Activated naive CD4-positive, alpha-beta T cell treated with anti-CD3 and anti-CD28 coated beads, Interleukin-2, amount 50 U/mL, for 24 hours (primary cell): ENCODE results near the gene SDC1.

Experiments
- H3K27ac Mint-ChIP-seq: one replicate; pipeline ENCODE4 v1.8.0; 2021; ENCODE audit warnings: mild to moderate bottlenecking, mixed read lengths
- H3K27me3 Mint-ChIP-seq: one replicate; pipeline ENCODE4 v1.8.0; 2021; ENCODE audit warnings: mixed read lengths
- H3K36me3 Mint-ChIP-seq: one replicate; pipeline ENCODE4 v1.8.0; 2021; ENCODE audit warnings: mixed read lengths
- H3K4me1 Mint-ChIP-seq: one replicate; pipeline ENCODE4 v1.8.0; 2021; ENCODE audit warnings: mixed read lengths
- H3K4me3 Mint-ChIP-seq: one replicate; pipeline ENCODE4 v1.8.0; 2021; ENCODE audit warnings: mild to moderate bottlenecking, mixed read lengths
- H3K9me3 Mint-ChIP-seq: one replicate; pipeline ENCODE4 v1.8.0; 2021; ENCODE audit warnings: mixed read lengths

The SDC1 gene

DNA sequence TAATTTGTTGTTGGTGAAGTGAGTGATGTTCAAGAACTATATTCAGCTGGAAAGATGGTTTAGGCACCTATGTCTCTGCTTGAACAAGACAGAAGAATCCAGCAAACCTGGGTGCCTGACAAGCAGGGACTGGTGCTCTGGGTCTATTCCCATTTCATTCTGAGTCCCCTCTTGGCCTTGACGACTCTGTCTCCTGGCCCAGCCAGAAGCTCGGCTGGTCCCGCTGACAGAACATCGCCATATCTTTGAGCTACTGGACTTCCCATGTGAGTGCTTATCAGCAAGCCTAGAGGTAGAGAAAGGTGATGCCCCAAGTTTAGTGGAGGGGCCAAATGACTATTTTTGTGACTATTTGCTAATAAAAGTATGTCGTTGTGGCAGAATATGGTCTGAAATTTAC is 48.2 kb downstream of the SDC1 start:
- Mint-ChIP-seq H3K27me3 (no peaks in the 10 kb centered on the region), H3K4me3 (no peak overlapping the region), H3K36me3 (no peaks in the 10 kb centered on the region), H3K9me3 (no peaks in the 10 kb centered on the region), H3K27ac (no peak overlapping the region), H3K4me1 (no peaks in the 10 kb centered on the region)

DNA sequence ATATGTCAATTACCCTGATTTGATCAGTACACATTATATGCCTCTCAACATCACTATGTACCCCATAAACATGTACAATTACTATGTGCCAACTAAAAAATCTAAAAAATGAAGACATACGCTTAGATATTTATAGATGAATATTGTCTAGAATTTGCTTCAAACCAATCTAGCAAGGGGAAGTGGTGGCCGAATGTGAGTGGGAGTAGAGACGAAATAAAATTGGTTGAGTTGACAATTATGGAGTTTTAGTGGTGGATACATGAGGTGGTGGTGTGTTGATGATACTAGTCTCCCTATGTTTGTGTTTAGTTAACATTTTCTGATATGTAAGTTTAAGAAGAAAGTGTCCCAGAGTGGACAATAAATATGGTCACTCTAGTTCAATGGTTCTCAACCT is 49.0 kb downstream of the SDC1 start:
- Mint-ChIP-seq H3K4me1 (no peaks in the 10 kb centered on the region), H3K36me3 (no peaks in the 10 kb centered on the region), H3K27me3 (no peaks in the 10 kb centered on the region), H3K4me3 (no peak overlapping the region), H3K27ac (no peak overlapping the region), H3K9me3 (no peaks in the 10 kb centered on the region)

DNA sequence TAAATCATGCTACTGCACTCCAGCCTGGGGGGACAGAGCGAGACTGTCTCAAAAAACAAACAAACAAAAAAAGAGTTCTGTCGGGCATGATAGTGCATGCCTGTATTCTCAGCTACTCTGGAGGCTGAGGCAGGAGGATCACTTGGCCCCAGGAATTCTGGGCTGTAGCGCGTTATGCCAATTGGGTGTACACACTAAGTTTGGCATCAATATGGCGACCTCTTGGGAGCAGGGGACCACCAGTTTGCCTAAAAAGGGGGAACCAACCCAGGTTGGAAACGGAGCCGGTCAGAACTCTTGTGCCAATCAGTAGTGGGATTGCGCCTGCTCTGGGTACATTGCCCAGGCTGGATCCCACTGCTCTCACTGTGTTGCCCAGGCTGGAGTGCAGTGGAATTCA is 49.7 kb downstream of the SDC1 start:
- no peaks in the 10 kb centered on the region for H3K9me3 Mint-ChIP-seq
- H3K27me3 Mint-ChIP-seq, result no peaks in the 10 kb centered on the region
- H3K27ac Mint-ChIP-seq, result no peak overlapping the region
- no peak overlapping the region for H3K4me3 Mint-ChIP-seq
- no peaks in the 10 kb centered on the region for H3K36me3 Mint-ChIP-seq
- H3K4me1 Mint-ChIP-seq, result no peaks in the 10 kb centered on the region

DNA sequence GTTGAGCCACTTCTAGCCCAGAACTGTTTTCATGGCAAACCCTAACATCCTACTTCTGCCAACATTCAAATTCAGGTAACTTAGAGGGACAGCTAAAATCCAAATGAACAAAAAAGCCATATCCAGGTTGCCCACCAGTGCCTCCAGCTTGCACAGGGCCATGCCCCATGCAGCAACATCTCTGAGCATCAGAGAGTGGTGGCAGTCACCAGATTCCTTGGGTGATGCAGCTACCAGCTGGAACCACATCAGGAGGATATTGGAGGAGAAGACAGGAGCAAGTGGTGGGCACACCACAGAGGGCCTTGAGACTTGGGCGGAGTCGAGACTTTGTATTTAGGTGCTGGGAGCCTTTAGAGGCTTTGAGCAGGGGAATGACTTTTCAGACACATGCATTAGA is 50.5 kb downstream of the SDC1 start:
- Mint-ChIP-seq H3K27ac (no peak overlapping the region), H3K4me3 (no peak overlapping the region), H3K36me3 (no peaks in the 10 kb centered on the region), H3K27me3 (no peaks in the 10 kb centered on the region), H3K4me1 (no peaks in the 10 kb centered on the region), H3K9me3 (no peaks in the 10 kb centered on the region)

DNA sequence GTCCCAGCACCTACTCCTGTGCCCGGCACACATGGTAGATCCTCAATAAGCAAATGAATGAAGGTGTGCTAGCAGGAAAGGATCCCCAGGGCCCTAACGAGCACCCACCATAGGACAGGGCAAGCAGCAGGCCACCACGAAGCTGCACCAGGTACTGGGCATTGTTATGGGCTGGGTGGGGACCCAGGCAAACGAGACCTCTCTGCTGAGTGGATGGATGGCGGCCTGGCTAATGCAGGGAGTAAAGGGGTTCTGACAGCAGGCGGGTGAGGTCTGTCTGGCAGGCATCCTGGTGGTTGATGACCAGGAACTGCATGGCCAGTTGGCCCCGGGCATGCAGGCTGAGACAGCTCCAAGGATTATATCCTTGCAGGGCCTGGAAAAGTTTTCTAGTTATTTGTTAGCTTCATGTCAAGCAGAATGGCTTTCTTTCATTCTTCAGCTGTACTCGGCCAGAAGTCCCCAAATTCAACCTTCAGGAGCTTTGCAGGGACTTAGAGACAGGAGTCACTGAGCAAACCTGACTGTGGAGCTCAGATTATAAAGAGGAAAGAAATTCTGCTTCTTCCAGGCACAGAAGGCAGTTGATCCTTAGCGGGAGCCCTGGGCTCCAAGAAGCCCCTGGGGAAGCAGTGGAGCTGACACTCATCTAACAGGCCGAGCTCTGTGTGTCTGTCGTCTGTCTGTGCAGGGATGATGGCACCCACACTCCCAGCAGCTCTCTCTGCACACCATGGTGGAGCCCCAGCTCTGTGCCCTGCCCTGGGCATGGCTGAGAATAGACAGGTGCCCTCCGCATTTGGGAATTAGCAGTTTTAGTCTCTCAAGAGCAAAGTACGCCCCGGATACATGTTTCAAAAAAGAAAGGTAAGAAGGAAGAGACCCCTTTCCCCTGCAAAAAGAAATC is 51.2 kb downstream of the SDC1 start:
- Mint-ChIP-seq H3K4me1 (no peaks in the 10 kb centered on the region), H3K27ac (no peak overlapping the region), H3K4me3 (no peak overlapping the region), H3K9me3 (no peaks in the 10 kb centered on the region), H3K27me3 (no peaks in the 10 kb centered on the region), H3K36me3 (no peaks in the 10 kb centered on the region)

DNA sequence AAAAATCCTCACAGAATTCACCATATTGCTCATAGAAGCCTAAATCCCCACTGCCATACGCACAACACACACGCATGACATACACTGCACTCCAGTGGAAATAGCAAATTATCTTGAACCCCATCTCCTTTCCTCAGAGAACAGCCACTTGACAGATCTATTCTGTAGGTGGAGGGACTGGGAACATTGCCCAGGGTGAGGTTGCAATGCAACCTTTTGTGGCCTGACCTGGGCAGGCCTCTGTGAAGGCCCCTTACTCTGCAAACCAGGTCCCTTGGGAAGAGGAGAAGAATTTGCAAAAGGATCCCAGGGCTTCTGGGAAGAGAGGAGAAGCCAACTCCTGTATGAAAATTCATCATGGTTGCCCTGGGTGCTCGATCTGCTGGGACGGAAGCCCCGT is 51.9 kb downstream of the SDC1 start:
- no peaks in the 10 kb centered on the region for H3K4me1 Mint-ChIP-seq
- H3K4me3 Mint-ChIP-seq, result no peak overlapping the region
- no peaks in the 10 kb centered on the region for H3K9me3 Mint-ChIP-seq
- H3K27ac Mint-ChIP-seq, result no peak overlapping the region
- no peaks in the 10 kb centered on the region for H3K36me3 Mint-ChIP-seq
- peaks cover 3% of the 10 kb centered on the region for H3K27me3 Mint-ChIP-seq

DNA sequence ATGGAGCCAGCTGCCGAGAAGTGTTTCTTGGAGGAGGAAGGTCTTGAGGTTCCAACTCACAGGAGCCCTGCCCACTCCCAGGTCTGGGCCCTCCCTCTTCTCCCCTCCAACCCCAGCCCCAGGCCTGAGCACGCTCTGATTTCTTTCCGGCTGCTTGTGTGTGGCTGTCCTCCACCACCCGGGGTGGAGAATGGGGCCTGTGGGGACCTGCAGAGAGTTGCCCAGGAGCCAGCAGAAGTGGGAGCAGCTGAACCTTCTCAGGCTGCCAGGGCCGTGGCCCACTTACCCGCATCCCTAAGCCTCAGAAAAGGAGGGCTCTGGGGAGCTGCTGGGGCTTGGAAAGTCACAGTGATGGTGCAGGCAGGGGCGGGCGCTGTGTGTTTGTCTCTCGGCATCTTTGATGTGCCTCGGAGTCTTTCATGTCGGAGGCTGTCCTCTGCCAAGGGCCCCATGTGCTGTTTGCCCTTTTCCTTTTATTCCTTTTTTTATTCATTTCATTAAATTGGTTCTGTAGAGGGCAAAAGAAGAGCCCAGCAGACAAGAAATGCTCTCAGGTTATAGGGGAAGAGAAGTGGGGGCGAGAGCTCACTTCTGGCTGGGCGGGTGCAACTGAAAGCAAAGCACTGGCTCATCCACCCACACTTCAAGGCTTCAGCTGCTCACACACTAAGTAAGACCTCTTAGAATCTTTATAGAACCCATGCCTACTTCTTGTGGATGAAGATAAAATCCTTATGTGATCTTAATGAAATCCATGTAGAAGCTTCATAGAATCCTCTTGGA is 52.5 kb downstream of the SDC1 start:
- no peak overlapping the region for H3K4me3 Mint-ChIP-seq
- no peaks in the 10 kb centered on the region for H3K9me3 Mint-ChIP-seq
- H3K4me1 Mint-ChIP-seq, result no peaks in the 10 kb centered on the region
- no peak overlapping the region for H3K27ac Mint-ChIP-seq
- H3K36me3 Mint-ChIP-seq, result no peaks in the 10 kb centered on the region
- H3K27me3 Mint-ChIP-seq, result peaks cover 3% of the 10 kb centered on the region

DNA sequence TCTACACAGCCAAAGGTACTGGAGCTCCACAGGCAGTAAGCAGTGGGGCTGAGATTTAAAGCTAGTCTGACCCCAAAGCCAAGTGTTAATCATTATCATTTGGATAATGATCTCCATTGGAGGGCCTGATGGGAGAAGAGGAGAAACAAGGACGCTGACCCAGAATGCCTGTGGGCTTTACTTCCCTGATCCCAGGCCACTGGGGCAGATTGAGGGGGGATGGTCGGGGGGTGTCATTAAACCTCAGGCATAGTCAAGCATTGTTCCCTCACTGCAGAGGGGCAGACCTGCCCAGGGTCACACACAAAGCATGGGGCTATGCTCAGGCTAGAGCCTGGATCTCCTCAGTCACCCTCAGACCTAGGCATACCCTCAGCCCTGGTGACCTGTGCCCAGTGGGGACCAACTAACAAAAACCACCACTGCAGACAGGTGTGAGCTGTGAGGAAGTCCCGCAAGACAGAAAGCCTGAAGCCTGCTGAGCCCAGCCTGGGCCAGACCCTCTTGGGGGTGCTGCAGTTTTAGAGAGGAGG is 53.4 kb downstream of the SDC1 start:
- Mint-ChIP-seq H3K4me1 (no peaks in the 10 kb centered on the region), H3K36me3 (no peaks in the 10 kb centered on the region), H3K4me3 (no peak overlapping the region), H3K9me3 (no peaks in the 10 kb centered on the region), H3K27ac (no peak overlapping the region), H3K27me3 (peaks cover 3% of the 10 kb centered on the region)

DNA sequence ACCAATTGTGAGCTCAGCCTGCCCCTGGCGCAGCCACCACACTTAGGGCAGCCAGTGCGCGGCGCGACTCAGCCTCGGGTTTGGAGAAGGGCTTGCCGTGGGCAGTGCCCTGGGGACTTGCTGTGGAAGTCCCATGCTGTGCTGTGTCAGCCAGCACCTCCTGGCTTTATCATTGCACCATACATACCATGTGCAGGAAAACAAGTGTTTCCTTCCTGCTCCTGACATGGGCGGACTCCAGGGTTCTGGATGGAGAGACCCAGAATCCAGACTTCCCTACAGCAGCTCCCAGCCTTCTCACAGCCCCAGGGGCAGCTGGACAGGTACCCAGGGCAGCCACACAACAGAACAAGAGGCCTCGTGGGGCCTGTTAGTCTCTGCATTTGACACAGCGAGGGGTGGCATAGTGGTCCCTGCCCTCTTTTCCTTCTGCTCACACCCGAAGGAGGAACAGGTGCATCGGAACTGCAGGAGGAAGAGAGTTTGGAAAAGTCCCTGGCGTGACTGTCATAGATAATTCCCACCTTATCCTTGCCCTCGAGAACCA is 54.2 kb downstream of the SDC1 start:
- Mint-ChIP-seq H3K27me3 (peaks cover 3% of the 10 kb centered on the region), H3K4me3 (no peak overlapping the region), H3K4me1 (no peaks in the 10 kb centered on the region), H3K9me3 (no peaks in the 10 kb centered on the region), H3K27ac (no peak overlapping the region), H3K36me3 (no peaks in the 10 kb centered on the region)

DNA sequence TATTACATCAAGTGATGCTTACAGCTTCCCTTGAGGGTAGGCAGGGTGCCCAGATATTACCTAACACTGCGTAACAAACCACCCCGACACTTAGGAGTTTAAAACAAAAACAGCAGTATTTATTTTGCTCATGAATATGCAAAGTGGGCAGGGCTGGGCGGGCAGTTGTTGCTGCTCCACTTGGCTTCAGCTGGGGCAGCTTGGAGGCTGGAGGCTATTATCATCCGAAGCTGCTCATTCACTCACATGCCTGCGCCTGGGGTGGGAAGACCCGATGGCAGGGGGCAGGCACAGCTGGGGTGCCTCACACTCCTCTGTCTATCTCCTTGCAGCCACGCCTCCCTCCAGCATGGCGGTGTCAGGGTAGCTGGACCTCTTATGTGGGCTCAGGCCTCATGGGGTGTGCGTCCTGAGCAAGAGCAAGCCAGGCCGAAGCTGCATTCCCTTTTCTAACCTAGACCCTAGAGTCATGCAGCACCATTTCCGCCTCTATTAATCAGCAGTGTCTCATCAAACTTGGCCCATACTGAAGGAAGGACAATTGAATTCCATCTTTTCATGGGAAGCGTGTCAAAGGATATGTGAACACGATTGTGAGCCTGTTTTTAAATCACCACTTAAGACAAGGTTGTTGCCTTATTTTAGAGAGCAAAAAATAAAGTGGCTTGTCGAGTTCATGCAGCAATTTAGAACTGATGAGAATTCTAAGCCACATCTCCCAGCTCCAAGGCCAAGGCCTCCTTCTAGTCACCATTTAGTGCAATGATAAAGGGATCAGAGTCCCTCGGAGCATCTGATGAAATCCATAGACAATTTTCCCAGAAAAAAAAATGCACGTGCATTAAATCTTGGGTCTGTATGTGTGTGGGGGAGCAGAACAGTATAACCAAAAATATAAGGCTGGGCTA is 54.9 kb downstream of the SDC1 start:
- Mint-ChIP-seq H3K9me3 (no peaks in the 10 kb centered on the region), H3K36me3 (no peaks in the 10 kb centered on the region), H3K27me3 (peaks cover 3% of the 10 kb centered on the region), H3K27ac (no peak overlapping the region), H3K4me1 (no peaks in the 10 kb centered on the region), H3K4me3 (no peak overlapping the region)

DNA sequence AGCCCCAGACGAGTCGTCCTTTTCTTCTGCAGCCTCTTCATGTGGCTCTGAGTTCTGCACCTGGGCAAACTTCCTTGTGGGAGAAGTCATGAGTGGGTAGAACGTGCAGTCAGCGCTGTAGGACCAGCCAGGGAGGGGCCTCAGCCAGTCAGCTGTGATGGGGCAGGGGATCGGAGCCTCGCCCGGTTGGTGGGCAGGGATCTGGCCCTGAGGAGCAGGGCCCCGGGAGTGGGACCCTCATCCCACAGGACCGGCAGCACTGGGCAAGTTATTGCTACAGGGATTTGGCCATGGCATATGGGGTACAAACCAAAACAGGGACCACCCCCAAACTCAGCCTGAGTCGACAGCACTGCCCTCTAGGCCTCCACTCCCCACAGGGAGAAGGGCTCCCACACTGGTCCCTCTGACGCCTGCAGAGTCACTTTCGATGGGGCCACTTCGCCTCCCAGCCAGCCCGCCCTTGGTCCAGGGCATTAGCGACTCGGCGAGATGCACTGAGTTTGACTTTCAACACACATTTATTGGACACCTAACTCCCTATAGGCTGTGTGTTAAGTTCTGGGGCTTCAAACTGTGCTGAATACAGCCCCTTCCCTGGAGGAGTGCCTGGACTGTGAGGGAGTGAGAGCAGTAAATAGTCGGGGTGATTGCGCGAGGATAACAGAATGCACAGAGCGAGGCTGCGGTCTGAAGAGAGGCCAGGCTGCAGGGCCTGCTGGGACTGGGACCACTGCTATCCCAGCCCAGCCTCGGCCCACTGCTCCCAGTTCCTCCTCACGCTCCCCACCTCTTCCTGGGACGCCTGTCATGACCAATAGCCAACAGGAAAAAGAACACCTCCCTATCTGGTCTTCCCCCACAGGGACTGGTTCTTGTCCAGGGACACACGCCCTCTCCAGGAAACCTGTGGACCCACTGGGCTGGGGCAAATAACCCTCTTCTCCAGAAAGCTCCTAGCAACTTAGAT is 55.9 kb downstream of the SDC1 start:
- Mint-ChIP-seq H3K36me3 (no peaks in the 10 kb centered on the region), H3K4me1 (no peaks in the 10 kb centered on the region), H3K27ac (no peak overlapping the region), H3K4me3 (no peak overlapping the region), H3K9me3 (no peaks in the 10 kb centered on the region), H3K27me3 (peaks cover 3% of the 10 kb centered on the region)

DNA sequence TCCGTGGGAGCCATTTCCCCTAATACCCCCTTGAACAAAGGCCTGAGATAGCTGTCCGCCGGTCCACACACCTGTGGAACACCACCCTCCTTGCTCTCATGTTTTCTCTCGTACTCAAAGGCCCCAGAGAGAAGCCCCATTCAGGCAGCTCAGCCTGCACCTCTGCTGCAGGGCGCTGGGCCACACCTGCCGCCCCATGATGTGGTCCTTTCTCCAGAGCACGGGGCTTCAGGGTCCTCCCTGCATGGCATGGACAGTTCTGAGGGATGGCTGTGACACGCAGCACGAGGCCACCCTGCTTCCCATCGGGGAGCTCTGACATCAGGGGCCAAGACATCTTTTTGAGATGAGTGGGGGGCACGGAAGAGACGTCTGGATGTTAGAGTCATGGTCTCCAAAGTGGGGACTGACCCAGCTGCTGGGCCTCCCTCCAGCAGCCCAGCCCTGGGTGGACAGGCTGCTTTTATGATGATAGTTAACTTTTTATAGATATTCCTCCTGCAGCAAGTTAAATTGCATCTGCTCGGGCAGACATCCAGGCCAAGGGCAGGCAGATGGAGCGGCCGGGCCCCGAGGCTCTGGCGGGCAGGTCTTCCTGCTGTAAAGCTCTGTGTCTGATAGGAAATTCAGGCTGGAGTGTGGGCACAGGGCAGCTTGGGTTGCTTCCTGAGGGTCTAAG is 56.7 kb downstream of the SDC1 start:
- Mint-ChIP-seq H3K27me3 (peaks cover 3% of the 10 kb centered on the region), H3K4me1 (no peaks in the 10 kb centered on the region), H3K9me3 (no peaks in the 10 kb centered on the region), H3K27ac (no peak overlapping the region), H3K4me3 (no peak overlapping the region), H3K36me3 (no peaks in the 10 kb centered on the region)

DNA sequence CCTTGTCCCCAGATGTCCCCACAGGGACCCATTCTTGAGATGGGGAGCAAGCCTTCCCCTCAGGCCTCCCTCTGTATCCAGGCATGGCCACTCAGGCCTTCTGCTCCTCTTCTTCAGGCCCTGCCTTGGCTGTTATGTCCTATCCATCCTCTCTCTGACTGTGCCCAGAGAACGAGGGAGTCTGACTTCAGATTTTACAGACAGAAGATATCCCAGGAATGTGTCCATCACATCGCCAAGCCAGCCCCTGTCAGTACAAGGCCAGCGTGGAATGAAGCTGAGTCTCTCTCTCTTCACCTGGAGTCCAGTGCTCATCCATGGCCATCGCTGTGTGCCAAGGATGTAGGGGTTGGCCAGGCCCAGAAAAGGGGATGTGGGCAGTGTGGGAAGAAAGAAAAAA is 57.6 kb downstream of the SDC1 start:
- no peaks in the 10 kb centered on the region for H3K9me3 Mint-ChIP-seq
- H3K27ac Mint-ChIP-seq, result no peak overlapping the region
- H3K27me3 Mint-ChIP-seq, result peaks cover 3% of the 10 kb centered on the region
- H3K4me1 Mint-ChIP-seq, result no peaks in the 10 kb centered on the region
- H3K36me3 Mint-ChIP-seq, result no peaks in the 10 kb centered on the region
- no peak overlapping the region for H3K4me3 Mint-ChIP-seq
